ENCODE data around the gene HHATL. TPM values are rescaled to one million over a fixed set of nuclear protein-coding genes. Genes with fewer than 3 reads are reported as not detected.
A peak's percentile ranks its signal among the peaks of the same experiment; 100 is the strongest.

The HHATL gene
- polyA plus RNA-seq, 3 donors: not detected

DNA sequence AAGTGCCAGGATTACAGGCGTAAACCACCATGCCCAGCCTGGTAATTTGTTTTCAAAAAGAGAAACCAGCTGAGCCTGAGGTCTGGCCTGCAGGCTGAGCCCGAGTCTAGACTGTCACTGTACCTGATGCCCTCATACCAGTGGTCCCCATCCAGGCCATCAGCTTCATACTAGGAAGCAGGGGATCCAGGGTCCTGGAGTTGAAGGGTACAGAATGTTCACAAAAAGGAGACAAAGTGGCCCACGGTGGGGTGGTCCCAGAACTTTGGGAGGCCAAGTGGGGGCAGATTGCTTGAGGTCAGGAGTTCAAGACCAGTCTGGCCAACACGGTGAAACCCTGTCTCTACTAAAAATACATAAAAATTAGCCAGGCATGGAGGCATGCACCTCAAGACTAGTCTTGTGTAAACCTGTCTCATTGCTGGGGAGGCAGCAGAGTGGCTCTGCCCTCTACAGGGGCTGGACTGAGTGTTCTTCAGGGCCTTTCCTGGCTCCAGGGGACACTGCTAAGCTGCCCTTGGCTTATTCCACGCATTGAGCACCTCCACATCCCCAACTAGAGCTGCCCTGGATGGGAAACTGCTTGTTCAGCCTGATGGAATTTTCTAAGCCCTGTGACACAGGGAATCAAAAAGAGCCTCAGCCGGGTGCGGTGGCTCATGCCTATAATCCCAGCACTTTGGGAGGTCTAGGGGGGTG, 7.9 kb upstream of the HHATL start:
- no peaks in the 10 kb centered on the region for H3K9me3 ChIP-seq (replicated peaks in 1 of 2; ENCODE audit: control insufficient read depth in 1 of 2, insufficient read depth in 1 of 2, low read length in 2 of 2)
- no peaks in the 10 kb centered on the region for H4K20me1 ChIP-seq (ENCODE audit: insufficient read depth, low read length)
- Mint-ChIP-seq H3K4me3 (no peak overlapping the region), H3K36me3 (no peaks in the 10 kb centered on the region), H3K27ac (no peak overlapping the region), H3K9me3 (no peaks in the 10 kb centered on the region), H3K4me1 (peaks cover 12% of the 10 kb centered on the region), H3K27me3 (ENCODE audit: low read depth in 3 of 3) (peaks cover 1 to 6% (median 2%) of the 10 kb centered on the region in 3 donors)
- H3K4me2 ChIP-seq (replicated peaks; ENCODE audit: extremely low read depth, low read length, poor library complexity, severe bottlenecking): no peak overlapping the region
- 89% methylated on average over 3 of the region's 7 CpGs for WGBS (ENCODE audit: insufficient coverage)
- H3K27me3 ChIP-seq (ENCODE audit: control insufficient read depth in 2 of 2, insufficient read depth in 2 of 2, low read length in 2 of 2): peaks cover 0 to 2% of the 10 kb centered on the region in 2 donors
- no peaks in the 10 kb centered on the region for H3K79me2 ChIP-seq (ENCODE audit: insufficient read depth, low read length)
- no peak overlapping the region for H3K27ac ChIP-seq (ENCODE audit: low read depth in 1 of 2, low read length in 2 of 2)
- intact Hi-C loops (cut with micrococcal nuclease): no loop called here
- H2AFZ ChIP-seq (ENCODE audit: insufficient read depth, low read depth, low read length, poor library complexity, severe bottlenecking): no peak overlapping the region
- no peaks in the 10 kb centered on the region for H3K36me3 ChIP-seq (replicated peaks in 1 of 2; ENCODE audit: control insufficient read depth in 1 of 2, insufficient read depth in 2 of 2, low read length in 2 of 2)
- DNase-seq: no peak
- H3K9ac ChIP-seq (ENCODE audit: insufficient read depth, low read length, poor library complexity, severe bottlenecking): no peak overlapping the region
- H3K4me1 ChIP-seq (ENCODE audit: control insufficient read depth in 1 of 2, insufficient read depth in 2 of 2, low read length in 2 of 2): peaks cover 6 to 10% of the 10 kb centered on the region in 2 donors
- H3K4me3 ChIP-seq (replicated peaks in 1 of 3; ENCODE audit: low read depth in 2 of 3, low read length in 3 of 3): no peak overlapping the region
- TF ChIP-seq, protein P1, sequence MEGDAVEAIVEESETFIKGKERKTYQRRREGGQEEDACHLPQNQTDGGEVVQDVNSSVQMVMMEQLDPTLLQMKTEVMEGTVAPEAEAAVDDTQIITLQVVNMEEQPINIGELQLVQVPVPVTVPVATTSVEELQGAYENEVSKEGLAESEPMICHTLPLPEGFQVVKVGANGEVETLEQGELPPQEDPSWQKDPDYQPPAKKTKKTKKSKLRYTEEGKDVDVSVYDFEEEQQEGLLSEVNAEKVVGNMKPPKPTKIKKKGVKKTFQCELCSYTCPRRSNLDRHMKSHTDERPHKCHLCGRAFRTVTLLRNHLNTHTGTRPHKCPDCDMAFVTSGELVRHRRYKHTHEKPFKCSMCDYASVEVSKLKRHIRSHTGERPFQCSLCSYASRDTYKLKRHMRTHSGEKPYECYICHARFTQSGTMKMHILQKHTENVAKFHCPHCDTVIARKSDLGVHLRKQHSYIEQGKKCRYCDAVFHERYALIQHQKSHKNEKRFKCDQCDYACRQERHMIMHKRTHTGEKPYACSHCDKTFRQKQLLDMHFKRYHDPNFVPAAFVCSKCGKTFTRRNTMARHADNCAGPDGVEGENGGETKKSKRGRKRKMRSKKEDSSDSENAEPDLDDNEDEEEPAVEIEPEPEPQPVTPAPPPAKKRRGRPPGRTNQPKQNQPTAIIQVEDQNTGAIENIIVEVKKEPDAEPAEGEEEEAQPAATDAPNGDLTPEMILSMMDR (IDR thresholded peaks at IDR 0.05): no peak

DNA sequence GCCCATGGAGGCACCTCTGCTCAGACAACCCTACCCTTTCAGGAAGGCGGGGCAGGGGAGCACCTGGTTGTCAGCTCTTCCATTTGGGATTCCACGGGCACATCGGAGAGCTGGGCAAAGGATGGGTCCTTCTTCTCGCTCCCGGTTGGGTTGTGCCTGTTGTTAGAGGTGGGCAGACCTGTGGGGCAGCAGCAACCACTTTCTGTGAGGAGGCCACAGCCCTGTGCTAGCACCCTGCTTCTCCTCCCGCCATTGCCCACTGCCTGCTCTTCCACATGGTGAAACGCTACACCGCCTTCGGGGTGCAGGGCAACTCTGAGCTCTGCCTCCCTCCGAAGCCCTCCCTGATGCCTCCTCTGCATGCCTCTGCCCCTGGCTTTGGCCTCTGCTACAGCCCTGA, 7.0 kb upstream of the HHATL start:
- Histone ChIP-seq H3K36me3 (replicated peaks in 1 of 2; ENCODE audit: control insufficient read depth in 1 of 2, insufficient read depth in 2 of 2, low read length in 2 of 2) (no peaks in the 10 kb centered on the region), H4K20me1 (ENCODE audit: insufficient read depth, low read length) (no peaks in the 10 kb centered on the region), H2AFZ (ENCODE audit: insufficient read depth, low read depth, low read length, poor library complexity, severe bottlenecking) (no peak overlapping the region), H3K9me3 (replicated peaks in 1 of 2; ENCODE audit: control insufficient read depth in 1 of 2, insufficient read depth in 1 of 2, low read length in 2 of 2) (no peaks in the 10 kb centered on the region), H3K4me1 (ENCODE audit: control insufficient read depth in 1 of 2, insufficient read depth in 2 of 2, low read length in 2 of 2) (peaks cover 6 to 10% of the 10 kb centered on the region in 2 donors), H3K9ac (ENCODE audit: insufficient read depth, low read length, poor library complexity, severe bottlenecking) (no peak overlapping the region), H3K79me2 (ENCODE audit: insufficient read depth, low read length) (no peaks in the 10 kb centered on the region), H3K27ac (ENCODE audit: low read depth in 1 of 2, low read length in 2 of 2) (no peak overlapping the region), H3K4me2 (replicated peaks; ENCODE audit: extremely low read depth, low read length, poor library complexity, severe bottlenecking) (no peak overlapping the region), H3K27me3 (ENCODE audit: control insufficient read depth in 2 of 2, insufficient read depth in 2 of 2, low read length in 2 of 2) (peaks cover 0 to 2% of the 10 kb centered on the region in 2 donors), H3K4me3 (replicated peaks in 1 of 3; ENCODE audit: low read depth in 2 of 3, low read length in 3 of 3) (no peak overlapping the region)
- H3K4me1 Mint-ChIP-seq: peaks cover 12% of the 10 kb centered on the region
- peaks cover 1 to 6% (median 2%) of the 10 kb centered on the region in 3 donors for H3K27me3 Mint-ChIP-seq (ENCODE audit: low read depth in 3 of 3)
- intact Hi-C loops (cut with micrococcal nuclease): no loop called here
- no peak for DNase-seq
- no peaks in the 10 kb centered on the region for H3K9me3 Mint-ChIP-seq
- WGBS (ENCODE audit: insufficient coverage): 89% methylated on average over 9 of the region's 10 CpGs
- H3K36me3 Mint-ChIP-seq: no peaks in the 10 kb centered on the region
- peak overlapping the region in 1 of 7 donors; percentile 8 for H3K27ac Mint-ChIP-seq
- no peak overlapping the region for H3K4me3 Mint-ChIP-seq
- TF ChIP-seq, protein P1 (IDR thresholded peaks at IDR 0.05): no peak

All from CD14-positive monocyte (primary cell).